Measurements from ENCODE around the gene SYT14.
"Not testable (repeated sequence)": the region's sequence is repeated elsewhere in the genome, so short reads cannot be mapped to it uniquely, and the experiment has no call there.

SYT14 gene

GRCh38 chr1:210049616-210050015 is 111.6 kb downstream of the SYT14 start:
- H3K4me3 ChIP-seq (ENCODE audit: low read depth in 1 of 2, low read length in 2 of 2), result no peak overlapping the region
- no peaks in the 10 kb centered on the region for H3K36me3 ChIP-seq (ENCODE audit: insufficient read depth, low read length)
- no peak overlapping the region for H3K27ac ChIP-seq (ENCODE audit: low read length)
- H3K27me3 ChIP-seq (ENCODE audit: insufficient read depth, low read length, poor library complexity), result peaks cover 2% of the 10 kb centered on the region
- no peak overlapping the region for H2AFZ ChIP-seq (ENCODE audit: low read depth, low read length)
- H3K9me3 ChIP-seq (ENCODE audit: insufficient read depth, low read length, severe bottlenecking), result no peaks in the 10 kb centered on the region
- no peaks in the 10 kb centered on the region for H3K79me2 ChIP-seq (ENCODE audit: insufficient read depth, low read length)
- no peak overlapping the region for H3K4me2 ChIP-seq (ENCODE audit: insufficient read depth, low read length)
- ATAC-seq (ENCODE audit: insufficient read depth, low read depth), result no peak
- H4K20me1 ChIP-seq (ENCODE audit: insufficient read depth, low read length), result no peaks in the 10 kb centered on the region
- H3K4me1 ChIP-seq (ENCODE audit: insufficient read depth, low read length), result no peaks in the 10 kb centered on the region
- DNase-seq, result no peak
- TF ChIP-seq EZH2 (IDR thresholded peaks at IDR 0.05; ENCODE audit: borderline replicate concordance, low read depth, low read length, severe bottlenecking), result no peak
- TF ChIP-seq CTCF (IDR thresholded peaks at IDR 0.05; ENCODE audit: borderline replicate concordance, extremely low read depth, low read length, poor library complexity, severe bottlenecking), result no peak
- no peak overlapping the region for H3K9ac ChIP-seq (ENCODE audit: low read depth, low read length)

- H3K36me3 ChIP-seq (ENCODE audit: insufficient read depth, low read length); H3K79me2 ChIP-seq (ENCODE audit: insufficient read depth, low read length); ATAC-seq (ENCODE audit: insufficient read depth, low read depth): not testable (repeated sequence)
Measured at GRCh38 chr1:210050491-210050890, 112.5 kb downstream of the SYT14 start.

DNA sequence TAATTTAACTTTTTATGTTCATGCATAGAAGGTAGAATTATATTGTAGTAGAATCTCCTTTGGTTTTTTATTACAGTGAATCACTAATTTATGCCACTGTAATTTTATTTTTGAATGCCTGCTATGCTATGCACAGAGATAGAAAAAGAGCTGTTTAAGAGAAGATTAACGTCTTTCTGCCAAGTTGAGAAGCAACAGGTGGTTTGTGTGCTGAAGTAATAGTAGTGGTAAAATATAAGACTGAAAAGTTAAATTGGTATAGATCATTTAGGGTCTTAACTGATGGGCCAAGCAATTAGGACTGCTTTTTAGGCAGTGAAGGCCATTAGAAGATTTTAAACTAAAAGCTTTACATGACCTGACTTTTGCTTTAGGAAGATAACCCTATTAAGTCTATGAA is 115.1 kb downstream of the SYT14 start:
- Histone ChIP-seq H3K9ac (ENCODE audit: low read depth, low read length) (no peak overlapping the region), H3K4me2 (ENCODE audit: insufficient read depth, low read length) (no peak overlapping the region), H3K79me2 (ENCODE audit: insufficient read depth, low read length) (no peaks in the 10 kb centered on the region), H4K20me1 (ENCODE audit: insufficient read depth, low read length) (no peaks in the 10 kb centered on the region), H3K4me3 (ENCODE audit: low read depth in 1 of 2, low read length in 2 of 2) (no peak overlapping the region), H2AFZ (ENCODE audit: low read depth, low read length) (no peak overlapping the region), H3K27me3 (ENCODE audit: insufficient read depth, low read length, poor library complexity) (peaks cover 5% of the 10 kb centered on the region), H3K36me3 (ENCODE audit: insufficient read depth, low read length) (no peaks in the 10 kb centered on the region), H3K9me3 (ENCODE audit: insufficient read depth, low read length, severe bottlenecking) (no peaks in the 10 kb centered on the region), H3K27ac (ENCODE audit: low read length) (no peak overlapping the region), H3K4me1 (ENCODE audit: insufficient read depth, low read length) (no peaks in the 10 kb centered on the region)
- no peak for TF ChIP-seq CTCF (IDR thresholded peaks at IDR 0.05; ENCODE audit: borderline replicate concordance, extremely low read depth, low read length, poor library complexity, severe bottlenecking)
- no peak for TF ChIP-seq EZH2 (IDR thresholded peaks at IDR 0.05; ENCODE audit: borderline replicate concordance, low read depth, low read length, severe bottlenecking)
- DNase-seq (no peak), ATAC-seq (ENCODE audit: insufficient read depth, low read depth) (no peak)

More at GRCh38 chr1:210050491-210050890, 112.5 kb downstream of the SYT14 start:
- H4K20me1 ChIP-seq (ENCODE audit: insufficient read depth, low read length); H3K27ac ChIP-seq (ENCODE audit: low read length); H3K9me3 ChIP-seq (ENCODE audit: insufficient read depth, low read length, severe bottlenecking); H3K4me2 ChIP-seq (ENCODE audit: insufficient read depth, low read length); H2AFZ ChIP-seq (ENCODE audit: low read depth, low read length); H3K4me1 ChIP-seq (ENCODE audit: insufficient read depth, low read length); DNase-seq; H3K27me3 ChIP-seq (ENCODE audit: insufficient read depth, low read length, poor library complexity); H3K9ac ChIP-seq (ENCODE audit: low read depth, low read length); H3K4me3 ChIP-seq (ENCODE audit: low read depth in 1 of 2, low read length in 2 of 2): not testable (repeated sequence)

- Histone ChIP-seq H3K27me3 (ENCODE audit: insufficient read depth, low read length, poor library complexity) (peaks cover 5% of the 10 kb centered on the region), H3K4me1 (ENCODE audit: insufficient read depth, low read length) (no peaks in the 10 kb centered on the region), H2AFZ (ENCODE audit: low read depth, low read length) (no peak overlapping the region), H3K9ac (ENCODE audit: low read depth, low read length) (no peak overlapping the region), H4K20me1 (ENCODE audit: insufficient read depth, low read length) (no peaks in the 10 kb centered on the region), H3K9me3 (ENCODE audit: insufficient read depth, low read length, severe bottlenecking) (no peaks in the 10 kb centered on the region), H3K36me3 (ENCODE audit: insufficient read depth, low read length) (no peaks in the 10 kb centered on the region), H3K79me2 (ENCODE audit: insufficient read depth, low read length) (no peaks in the 10 kb centered on the region), H3K4me2 (ENCODE audit: insufficient read depth, low read length) (no peak overlapping the region), H3K27ac (ENCODE audit: low read length) (no peak overlapping the region), H3K4me3 (ENCODE audit: low read depth in 1 of 2, low read length in 2 of 2) (no peak overlapping the region)
- ATAC-seq (ENCODE audit: insufficient read depth, low read depth) (no peak), DNase-seq (no peak)
- TF ChIP-seq CTCF (IDR thresholded peaks at IDR 0.05; ENCODE audit: borderline replicate concordance, extremely low read depth, low read length, poor library complexity, severe bottlenecking) (no peak), EZH2 (IDR thresholded peaks at IDR 0.05; ENCODE audit: borderline replicate concordance, low read depth, low read length, severe bottlenecking) (no peak)
Measured at GRCh38 chr1:210057593-210057992, 119.6 kb downstream of the SYT14 start.
